Epidermal melanocyte (primary cell): ENCODE measurements around the gene BRMS1.
"Not testable (repeated sequence)": the region's sequence is repeated elsewhere in the genome, so short reads cannot be mapped to it uniquely, and the experiment has no call there.

Experiments used
- DNase-seq: peaks from one replicate; pipeline ENCODE4 v3.0.0; 2011; ENCODE audit warnings: low spot score; ENCODE audit not compliant: insufficient read length

The BRMS1 gene

GRCh38 chr11:66326261-66327111, 18.4 kb downstream of the BRMS1 start:
- DNase-seq: peak; percentile 44

- no peak for DNase-seq
Observed at GRCh38 chr11:66325263-66325671, 19.6 kb downstream of the BRMS1 start.

GRCh38 chr11:66324664-66325063, 20.2 kb downstream of the BRMS1 start:
- DNase-seq: no peak

DNA sequence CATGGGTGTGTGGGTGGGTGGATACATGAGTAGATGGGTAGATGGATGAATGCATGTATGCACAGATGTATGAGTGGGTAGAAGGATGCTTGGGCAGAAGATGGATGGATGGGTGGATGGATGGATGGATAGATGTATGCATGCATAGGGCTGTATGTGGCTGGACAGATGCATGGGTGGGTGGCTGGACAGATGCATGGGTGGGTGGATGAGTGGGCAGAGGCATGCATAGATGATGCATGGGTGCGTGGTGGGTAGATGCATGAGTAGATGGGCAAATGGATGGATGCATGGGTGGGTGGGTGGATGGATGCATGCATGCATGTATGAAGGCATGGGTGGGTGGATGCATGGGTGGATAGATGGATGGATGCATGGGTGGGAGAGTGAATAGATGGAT, 21.2 kb downstream of the BRMS1 start:
- DNase-seq: no peak

- DNase-seq: no peak
Observed at GRCh38 chr11:66322732-66323427, 22.0 kb downstream of the BRMS1 start.

DNA sequence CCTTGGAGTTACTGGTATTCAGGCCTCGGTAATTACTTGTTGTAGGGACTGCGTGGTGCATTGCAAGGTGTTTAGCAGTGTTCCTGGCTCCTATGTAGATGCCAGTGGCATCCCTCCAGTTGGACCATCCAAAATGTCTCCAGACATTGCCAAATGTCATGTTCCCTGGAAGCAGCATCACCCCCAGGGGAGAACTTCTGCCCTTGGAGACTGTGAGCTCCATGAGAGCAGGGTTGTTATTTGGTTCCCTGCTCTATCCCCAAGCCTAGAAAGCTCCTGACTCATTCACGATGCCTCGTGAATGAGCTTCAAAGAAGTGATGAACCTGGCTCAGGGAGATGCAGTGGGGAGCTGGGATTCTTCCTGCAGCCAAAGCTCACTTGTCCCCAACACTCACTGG, 23.3 kb downstream of the BRMS1 start:
- no peak for DNase-seq

DNA sequence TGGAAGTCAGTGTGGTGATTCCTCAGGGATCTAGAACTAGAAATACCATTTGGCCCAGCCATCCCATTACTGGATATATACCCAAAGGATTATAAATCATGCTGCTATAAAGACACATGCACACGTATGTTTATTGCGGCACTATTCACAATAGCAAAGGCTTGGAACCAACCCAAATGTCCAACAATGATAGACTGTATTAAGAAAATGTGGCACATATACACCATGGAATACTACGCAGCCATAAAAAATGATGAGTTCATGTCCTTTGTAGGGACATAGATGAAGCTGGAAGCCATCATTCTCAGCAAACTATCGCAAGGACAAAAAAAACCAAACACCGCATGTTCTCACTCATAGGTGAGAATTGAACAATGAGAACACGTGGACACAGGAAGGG, 24.2 kb downstream of the BRMS1 start:
- not testable (repeated sequence) for DNase-seq

- DNase-seq: not testable (repeated sequence)
Observed at GRCh38 chr11:66320289-66320688, 24.6 kb downstream of the BRMS1 start.

DNA sequence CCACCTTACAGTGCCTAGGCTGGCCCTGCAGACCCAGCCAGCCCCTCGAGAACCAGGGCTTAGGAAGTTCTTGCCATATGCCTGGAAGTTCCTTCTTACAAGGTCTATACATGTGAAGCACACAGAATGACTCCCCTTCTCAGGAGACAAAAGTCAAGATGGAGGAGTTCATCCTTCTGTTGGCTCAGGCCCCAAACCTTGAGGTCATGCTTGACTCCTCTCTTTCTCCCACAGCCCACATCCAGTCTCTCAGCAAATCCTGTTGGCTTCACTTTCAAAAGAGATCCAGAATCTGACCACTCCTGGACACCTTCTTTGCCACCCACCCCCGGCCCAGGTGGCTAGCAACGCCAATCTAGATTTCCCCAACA, 26.3 kb downstream of the BRMS1 start:
- DNase-seq: no peak

- peak; percentile 73 for DNase-seq
Observed at GRCh38 chr11:66317723-66318599, 26.9 kb downstream of the BRMS1 start.

GRCh38 chr11:66317322-66317722, 27.6 kb downstream of the BRMS1 start:
- no peak for DNase-seq

DNA sequence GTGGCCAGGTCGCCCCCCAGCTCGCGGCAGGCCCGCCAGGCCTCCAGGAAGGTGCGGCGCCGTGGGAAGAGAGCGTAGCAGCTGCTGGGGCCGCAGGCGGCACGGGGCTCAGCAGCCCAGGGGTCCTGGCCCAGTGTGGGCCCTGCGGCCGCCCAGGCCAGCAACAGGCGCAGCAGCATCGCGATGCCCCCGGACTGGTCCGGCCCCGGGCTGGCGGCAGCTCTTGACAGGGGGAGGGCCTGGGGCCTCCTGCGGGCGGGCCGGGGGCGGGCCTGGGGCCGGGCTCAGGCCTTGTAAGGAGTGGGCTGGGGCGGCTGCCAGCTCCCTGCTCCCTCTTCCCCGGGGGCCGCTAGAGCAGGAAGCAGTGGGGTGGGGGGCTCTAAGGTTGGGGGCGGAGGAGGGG, 28.1 kb downstream of the BRMS1 start, which contains the start of gene CD248:
CD248 (minus strand) TSS at position 196 of the 403 bp plus-strand sequence; CDS start at position 179, 17 bp downstream.
- DNase-seq: no peak

- no peak for DNase-seq
Observed at GRCh38 chr11:66315921-66316811, 28.7 kb downstream of the BRMS1 start.

GRCh38 chr11:66315498-66315885, 29.4 kb downstream of the BRMS1 start:
- DNase-seq: no peak

- DNase-seq: no peak
Observed at GRCh38 chr11:66314561-66315497, 30.1 kb downstream of the BRMS1 start.

GRCh38 chr11:66314186-66314501, 30.8 kb downstream of the BRMS1 start:
- no peak for DNase-seq

GRCh38 chr11:66313321-66314185, 31.4 kb downstream of the BRMS1 start:
- DNase-seq: no peak

GRCh38 chr11:66312549-66313320, 32.2 kb downstream of the BRMS1 start:
- peak; percentile 95 for DNase-seq
